Measurements from ENCODE around the gene IL3RA. TPM values are rescaled to one million over a fixed set of nuclear protein-coding genes. Genes with fewer than 3 reads are reported as not detected.

IL3RA gene
- total RNA-seq, 1 experiment from 2014 or later = 0.26 TPM

- ChIA-PET CTCF (no interaction called here), POLR2A (no interaction called here)
- Mint-ChIP-seq H3K9me3 (no peaks in the 10 kb centered on the region), H3K36me3 (peaks cover 24% of the 10 kb centered on the region), H3K4me3 (no peak overlapping the region), H3K27me3 (ENCODE audit: low read depth) (no peaks in the 10 kb centered on the region), H3K27ac (no peak overlapping the region), H3K4me1 (peaks cover 8% of the 10 kb centered on the region)
- peak; percentile 5 for ATAC-seq
- peak; percentile 9 for DNase-seq (ENCODE audit: low spot score)
- TF ChIP-seq E2F5 (CRISPR knock-in tag; IDR thresholded peaks at IDR 0.05) (no peak), NFATC4 (CRISPR knock-in tag; IDR thresholded peaks at IDR 0.05) (peak; percentile 20; the same call in 1 of the 2 replicates), ZNF416 (CRISPR knock-in tag; IDR thresholded peaks at IDR 0.05) (peak; percentile 55; the same call in 1 of the 2 replicates), TCF7 (CRISPR knock-in tag; IDR thresholded peaks at IDR 0.05; ENCODE audit: low read depth) (no peak), ZNF425 (CRISPR knock-in tag; conservative IDR thresholded peaks at IDR 0.05) (peak; percentile 71; the same call in 1 of the 2 replicates), ZNF671 (CRISPR knock-in tag; IDR thresholded peaks at IDR 0.05) (peak; percentile 78), NR1H2 (CRISPR knock-in tag; IDR thresholded peaks at IDR 0.05) (no peak), ERG (CRISPR knock-in tag; IDR thresholded peaks at IDR 0.05) (peak; percentile 68; the same call in 1 of the 2 replicates), PRRX2 (CRISPR knock-in tag; IDR thresholded peaks at IDR 0.05) (peak; percentile 11; the same call in 1 of the 2 replicates), EMX1 (CRISPR knock-in tag; IDR thresholded peaks at IDR 0.05) (peak; percentile 87), AR (CRISPR knock-in tag; IDR thresholded peaks at IDR 0.05) (0 out of 2 replicates have a peak, but pooled peaks have one; percentile 16), FOXP1 (CRISPR knock-in tag; IDR thresholded peaks at IDR 0.05; ENCODE audit: borderline replicate concordance) (0 out of 2 replicates have a peak, but pooled peaks have one; percentile 11)
- TF ChIP-seq, protein P1, sequence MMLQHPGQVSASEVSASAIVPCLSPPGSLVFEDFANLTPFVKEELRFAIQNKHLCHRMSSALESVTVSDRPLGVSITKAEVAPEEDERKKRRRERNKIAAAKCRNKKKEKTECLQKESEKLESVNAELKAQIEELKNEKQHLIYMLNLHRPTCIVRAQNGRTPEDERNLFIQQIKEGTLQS (CRISPR knock-in tag; conservative IDR thresholded peaks at IDR 0.05) = no peak
- TF ChIP-seq, protein P2, sequence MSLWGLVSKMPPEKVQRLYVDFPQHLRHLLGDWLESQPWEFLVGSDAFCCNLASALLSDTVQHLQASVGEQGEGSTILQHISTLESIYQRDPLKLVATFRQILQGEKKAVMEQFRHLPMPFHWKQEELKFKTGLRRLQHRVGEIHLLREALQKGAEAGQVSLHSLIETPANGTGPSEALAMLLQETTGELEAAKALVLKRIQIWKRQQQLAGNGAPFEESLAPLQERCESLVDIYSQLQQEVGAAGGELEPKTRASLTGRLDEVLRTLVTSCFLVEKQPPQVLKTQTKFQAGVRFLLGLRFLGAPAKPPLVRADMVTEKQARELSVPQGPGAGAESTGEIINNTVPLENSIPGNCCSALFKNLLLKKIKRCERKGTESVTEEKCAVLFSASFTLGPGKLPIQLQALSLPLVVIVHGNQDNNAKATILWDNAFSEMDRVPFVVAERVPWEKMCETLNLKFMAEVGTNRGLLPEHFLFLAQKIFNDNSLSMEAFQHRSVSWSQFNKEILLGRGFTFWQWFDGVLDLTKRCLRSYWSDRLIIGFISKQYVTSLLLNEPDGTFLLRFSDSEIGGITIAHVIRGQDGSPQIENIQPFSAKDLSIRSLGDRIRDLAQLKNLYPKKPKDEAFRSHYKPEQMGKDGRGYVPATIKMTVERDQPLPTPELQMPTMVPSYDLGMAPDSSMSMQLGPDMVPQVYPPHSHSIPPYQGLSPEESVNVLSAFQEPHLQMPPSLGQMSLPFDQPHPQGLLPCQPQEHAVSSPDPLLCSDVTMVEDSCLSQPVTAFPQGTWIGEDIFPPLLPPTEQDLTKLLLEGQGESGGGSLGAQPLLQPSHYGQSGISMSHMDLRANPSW (CRISPR knock-in tag; conservative IDR thresholded peaks at IDR 0.05; ENCODE audit: low read depth) = no peak
- TF ChIP-seq, protein P3, sequence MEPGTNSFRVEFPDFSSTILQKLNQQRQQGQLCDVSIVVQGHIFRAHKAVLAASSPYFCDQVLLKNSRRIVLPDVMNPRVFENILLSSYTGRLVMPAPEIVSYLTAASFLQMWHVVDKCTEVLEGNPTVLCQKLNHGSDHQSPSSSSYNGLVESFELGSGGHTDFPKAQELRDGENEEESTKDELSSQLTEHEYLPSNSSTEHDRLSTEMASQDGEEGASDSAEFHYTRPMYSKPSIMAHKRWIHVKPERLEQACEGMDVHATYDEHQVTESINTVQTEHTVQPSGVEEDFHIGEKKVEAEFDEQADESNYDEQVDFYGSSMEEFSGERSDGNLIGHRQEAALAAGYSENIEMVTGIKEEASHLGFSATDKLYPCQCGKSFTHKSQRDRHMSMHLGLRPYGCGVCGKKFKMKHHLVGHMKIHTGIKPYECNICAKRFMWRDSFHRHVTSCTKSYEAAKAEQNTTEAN (CRISPR knock-in tag; IDR thresholded peaks at IDR 0.05) = no peak
Measured at GRCh38 chrX:1380672-1381233, 44.2 kb downstream of the IL3RA start.
